Left ventricle myocardium inferior (tissue), 1 donor: ENCODE measurements around the gene SRPK2. TPM values are rescaled to one million over a fixed set of nuclear protein-coding genes. Genes with fewer than 3 reads are reported as not detected.

Experiments
- DNase-seq: peaks from one replicate; pipeline ENCODE4 v3.0.0-alpha.2; 2020
- H3K27ac ChIP-seq: fragments of 200-600 bp; replicated peaks from 2 replicates; pipeline ENCODE4 v1.8.0; 2021
- H3K27me3 ChIP-seq: fragments of 200-600 bp; 2 replicates; pipeline ENCODE4 v1.8.0; 2021; ENCODE audit warnings: low read depth
- H3K36me3 ChIP-seq: fragments of 200-600 bp; 2 replicates; pipeline ENCODE4 v1.8.0; 2021
- H3K4me1 ChIP-seq: fragments of 200-600 bp; 2 replicates; pipeline ENCODE4 v1.8.0; 2021
- H3K4me3 ChIP-seq: fragments of 200-600 bp; 2 replicates; pipeline ENCODE4 v1.8.0; 2021; ENCODE audit warnings: mild to moderate bottlenecking, moderate library complexity
- H3K9me3 ChIP-seq: fragments of 200-600 bp; replicated peaks from 2 replicates; pipeline ENCODE4 v1.8.0; 2021
- intact Hi-C: fragments of 100-400 bp; cut with micrococcal nuclease; formaldehyde crosslinking; loops from one replicate; pipeline ENCODE4 v1.11.0; 2022
- total RNA-seq: library from RNA; stranded (reverse); fragmentation: NEBNext Ultra II Directional; extraction: Animal tissue kit (Norgen Biotek cat#: 25700); gene quantifications from one replicate; pipeline ENCODE4 v1.2.1, GENCODE V29; 2021
- TF ChIP-seq, protein P1 (sequence below): fragments of 200-600 bp; IDR thresholded peaks from 2 replicates; pipeline ENCODE4 v1.8.0; 2021; ENCODE audit warnings: antibody characterized with exemption, mild to moderate bottlenecking, borderline replicate concordance
- donor health status: DM: no; HTN: yes; CAD: no; lungs with severe emphysema.

SRPK2 gene
- total RNA-seq, 1 donor from 2014 or later, result 34.3 TPM

DNA sequence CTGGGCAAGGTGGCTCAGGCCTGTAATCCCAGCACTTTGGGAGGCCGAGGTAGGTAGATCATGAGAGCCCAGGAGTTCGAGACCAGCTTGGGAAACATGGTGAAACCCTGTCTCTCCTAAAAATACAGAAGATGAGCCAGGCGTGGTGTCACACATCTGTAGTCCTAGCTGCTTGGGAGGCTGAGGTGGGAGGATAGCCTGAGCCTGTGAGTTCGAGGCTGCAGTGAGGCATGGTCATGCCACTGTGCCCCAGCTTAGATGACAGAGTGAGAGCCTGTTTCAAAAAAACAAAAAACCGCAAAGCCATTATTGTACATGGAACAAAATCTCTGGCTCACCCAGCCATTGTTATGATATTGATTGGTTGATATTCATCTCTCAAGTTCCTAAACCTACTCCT is 321.0 kb downstream of the SRPK2 start:
- H3K27me3 ChIP-seq, result no peaks in the 10 kb centered on the region
- H3K9me3 ChIP-seq, result no peaks in the 10 kb centered on the region
- peaks cover 41% of the 10 kb centered on the region for H3K4me1 ChIP-seq
- no peak overlapping the region for H3K27ac ChIP-seq
- no peak for DNase-seq
- no peak overlapping the region for H3K4me3 ChIP-seq
- TF ChIP-seq, protein P1, sequence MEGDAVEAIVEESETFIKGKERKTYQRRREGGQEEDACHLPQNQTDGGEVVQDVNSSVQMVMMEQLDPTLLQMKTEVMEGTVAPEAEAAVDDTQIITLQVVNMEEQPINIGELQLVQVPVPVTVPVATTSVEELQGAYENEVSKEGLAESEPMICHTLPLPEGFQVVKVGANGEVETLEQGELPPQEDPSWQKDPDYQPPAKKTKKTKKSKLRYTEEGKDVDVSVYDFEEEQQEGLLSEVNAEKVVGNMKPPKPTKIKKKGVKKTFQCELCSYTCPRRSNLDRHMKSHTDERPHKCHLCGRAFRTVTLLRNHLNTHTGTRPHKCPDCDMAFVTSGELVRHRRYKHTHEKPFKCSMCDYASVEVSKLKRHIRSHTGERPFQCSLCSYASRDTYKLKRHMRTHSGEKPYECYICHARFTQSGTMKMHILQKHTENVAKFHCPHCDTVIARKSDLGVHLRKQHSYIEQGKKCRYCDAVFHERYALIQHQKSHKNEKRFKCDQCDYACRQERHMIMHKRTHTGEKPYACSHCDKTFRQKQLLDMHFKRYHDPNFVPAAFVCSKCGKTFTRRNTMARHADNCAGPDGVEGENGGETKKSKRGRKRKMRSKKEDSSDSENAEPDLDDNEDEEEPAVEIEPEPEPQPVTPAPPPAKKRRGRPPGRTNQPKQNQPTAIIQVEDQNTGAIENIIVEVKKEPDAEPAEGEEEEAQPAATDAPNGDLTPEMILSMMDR, result no peak
- peaks cover 69% of the 10 kb centered on the region for H3K36me3 ChIP-seq
- intact Hi-C loops, result no loop called here

Other genes starting within 250 kb of the SRPK2 start
- gene PUS7, start 133.3 kb upstream of the SRPK2 start, total RNA-seq, result 4.9 TPM
- 12.9 TPM for gene RINT1, start 143.3 kb upstream of the SRPK2 start, total RNA-seq
- gene EFCAB10, start 192.6 kb upstream of the SRPK2 start, total RNA-seq, result not detected